ENCODE measurements around the gene P2RY13.

The P2RY13 gene

GRCh38 chr3:151289445-151289844 is 39.9 kb downstream of the P2RY13 start:
- no peak for TF ChIP-seq CTCF (IDR thresholded peaks at IDR 0.05; ENCODE audit: low read depth, low read length, missing control alignments)
- H3K4me3 ChIP-seq (replicated peaks; ENCODE audit: low read depth, low read length): no peak overlapping the region
- DNase-seq (ENCODE audit: extremely low read depth, low read depth): no peak

GRCh38 chr3:151285940-151286339 is 43.4 kb downstream of the P2RY13 start:
- TF ChIP-seq CTCF (IDR thresholded peaks at IDR 0.05; ENCODE audit: low read depth, low read length, missing control alignments): no peak
- DNase-seq (ENCODE audit: extremely low read depth, low read depth): no peak
- no peak overlapping the region for H3K4me3 ChIP-seq (replicated peaks; ENCODE audit: low read depth, low read length)

- no peak for DNase-seq (ENCODE audit: extremely low read depth, low read depth)
- H3K4me3 ChIP-seq (replicated peaks; ENCODE audit: low read depth, low read length): no peak overlapping the region
- TF ChIP-seq CTCF (IDR thresholded peaks at IDR 0.05; ENCODE audit: low read depth, low read length, missing control alignments): no peak
These were observed 45.4 kb downstream of the P2RY13 start for GRCh38 chr3:151283907-151284461.

- no peak overlapping the region for H3K4me3 ChIP-seq (replicated peaks; ENCODE audit: low read depth, low read length)
- no peak for DNase-seq (ENCODE audit: extremely low read depth, low read depth)
- no peak for TF ChIP-seq CTCF (IDR thresholded peaks at IDR 0.05; ENCODE audit: low read depth, low read length, missing control alignments)
These were observed 46.0 kb downstream of the P2RY13 start for GRCh38 chr3:151283387-151283786.

- DNase-seq (ENCODE audit: extremely low read depth, low read depth): peak; percentile 50
- TF ChIP-seq CTCF (IDR thresholded peaks at IDR 0.05; ENCODE audit: low read depth, low read length, missing control alignments): peak; percentile 43
- H3K4me3 ChIP-seq (replicated peaks; ENCODE audit: low read depth, low read length): no peak overlapping the region
These were observed 46.4 kb downstream of the P2RY13 start for GRCh38 chr3:151282921-151283320.

- no peak for DNase-seq (ENCODE audit: extremely low read depth, low read depth)
- H3K4me3 ChIP-seq (replicated peaks; ENCODE audit: low read depth, low read length): no peak overlapping the region
- no peak for TF ChIP-seq CTCF (IDR thresholded peaks at IDR 0.05; ENCODE audit: low read depth, low read length, missing control alignments)
These were observed 47.6 kb downstream of the P2RY13 start for GRCh38 chr3:151281671-151282324.

- H3K4me3 ChIP-seq (replicated peaks; ENCODE audit: low read depth, low read length): no peak within 1 kb of the TSS
- TF ChIP-seq CTCF (IDR thresholded peaks at IDR 0.05; ENCODE audit: low read depth, low read length, missing control alignments): no peak
- no peak for DNase-seq (ENCODE audit: extremely low read depth, low read depth)
These were observed 51.1 kb downstream of the P2RY13 start, which contains the start of gene P2RY14 for GRCh38 chr3:151278230-151278629. Gene P2RY14, minus strand, starts transcription at chr3:151278542. Its CDS starts 64,226 bp downstream, at chr3:151214316.
